T-helper 1 cell treated with Interleukin-12 subunit alpha and Interleukin-12 subunit beta and Interleukin-4 antibody, amounts not matched to agents 30 ng/mL and 1 ng/mL, for 36 hours (primary cell): ENCODE results near the gene PCBP2. TPM values are rescaled to one million over a fixed set of nuclear protein-coding genes. Genes with fewer than 3 reads are reported as not detected.
"Not testable (repeated sequence)": the region's sequence is repeated elsewhere in the genome, so short reads cannot be mapped to it uniquely, and the experiment has no call there.

Experiments
- intact Hi-C: fragments of 100-400 bp; cut with micrococcal nuclease; formaldehyde crosslinking; loops from one replicate; pipeline ENCODE4 v1.15.1; 2024
- total RNA-seq: library from RNA; stranded (reverse); gene quantifications from 2 replicates; pipeline ENCODE4 v1.2.3, GENCODE V29; 2022

The PCBP2 gene
- total RNA-seq, 1 donor from 2014 or later = 700 TPM

- intact Hi-C loops = no loop called here
Observed at GRCh38 chr12:53467880-53468279, 16.0 kb downstream of the PCBP2 start.

DNA sequence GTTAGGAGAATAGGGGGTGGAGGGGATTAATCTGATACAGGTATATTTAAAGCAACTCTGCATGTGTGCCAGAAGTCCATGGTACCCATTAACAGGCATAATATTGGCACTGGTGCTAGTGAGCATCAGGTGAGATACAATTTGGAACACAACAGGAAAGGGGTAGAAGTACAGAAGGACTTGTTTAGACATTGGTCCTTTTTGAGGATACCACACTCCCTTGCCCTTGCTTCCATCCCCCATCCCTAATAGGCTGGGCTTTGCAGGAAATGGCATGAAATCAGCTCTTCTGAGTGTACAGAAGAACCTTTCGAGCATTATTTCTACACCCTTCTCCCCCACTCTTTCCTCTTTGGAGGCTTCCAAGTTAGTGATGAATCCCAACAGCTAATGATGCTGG lies 16.4 kb downstream of the PCBP2 start:
- intact Hi-C loops = no loop called here

DNA sequence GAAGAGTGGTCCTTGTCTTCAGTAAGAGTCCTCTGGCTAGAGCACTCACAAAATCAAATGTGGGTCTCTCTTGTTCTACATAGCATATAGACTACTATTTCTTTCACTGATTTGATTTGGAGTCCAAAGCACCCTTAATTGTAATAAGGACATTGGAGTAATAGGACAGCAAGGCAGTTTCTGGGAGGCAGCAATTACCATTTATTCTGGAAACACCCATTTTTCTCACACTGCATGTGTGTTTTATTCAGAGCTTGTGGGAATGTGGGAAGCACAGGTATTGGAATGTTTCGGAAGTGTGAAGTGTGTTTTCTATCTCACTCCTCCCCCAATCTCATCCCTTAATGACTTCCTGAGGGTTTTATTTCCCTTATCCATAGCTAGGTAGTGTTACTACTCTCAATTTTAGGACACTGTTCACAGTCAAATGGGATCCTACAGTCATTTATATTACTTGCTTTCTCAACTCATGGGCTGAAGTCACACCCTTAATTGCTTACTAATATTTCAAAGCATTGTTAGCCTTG lies 20.2 kb downstream of the PCBP2 start:
- intact Hi-C loops = no loop called here

GRCh38 chr12:53474077-53474476 lies 22.2 kb downstream of the PCBP2 start:
- intact Hi-C loops = no loop called here

- intact Hi-C loops = no loop called here
Observed at GRCh38 chr12:53474819-53475218, 22.9 kb downstream of the PCBP2 start.

- intact Hi-C loops = loop anchor here (1.0 to 2.0 kb wide), 2 partner anchors 14 to 32 kb away; no protein-coding TSS in a partner anchor
Observed at GRCh38 chr12:53476769-53477209, 24.9 kb downstream of the PCBP2 start.

GRCh38 chr12:53478865-53479264 lies 27.0 kb downstream of the PCBP2 start:
- intact Hi-C loops = no loop called here

GRCh38 chr12:53479331-53479730 lies 27.4 kb downstream of the PCBP2 start:
- intact Hi-C loops = no loop called here

GRCh38 chr12:53480491-53481442 lies 28.9 kb downstream of the PCBP2 start:
- intact Hi-C loops = no loop called here

- intact Hi-C loops = not testable (repeated sequence)
Observed at GRCh38 chr12:53481458-53481857, 29.6 kb downstream of the PCBP2 start.

- intact Hi-C loops = no loop called here
Observed at GRCh38 chr12:53481939-53482586, 30.2 kb downstream of the PCBP2 start.

GRCh38 chr12:53482626-53483168 lies 30.8 kb downstream of the PCBP2 start:
- intact Hi-C loops = no loop called here

GRCh38 chr12:53483225-53483978 lies 31.5 kb downstream of the PCBP2 start:
- intact Hi-C loops = no loop called here

- intact Hi-C loops = loop anchor here (1.0 kb wide), 1 partner anchor 24 kb away; no protein-coding TSS in a partner anchor
Observed at GRCh38 chr12:53483979-53484377, 32.1 kb downstream of the PCBP2 start.

GRCh38 chr12:53484686-53485575 lies 33.0 kb downstream of the PCBP2 start:
- intact Hi-C loops = loop anchor here (1.0 kb wide), 1 partner anchor 23 kb away; no protein-coding TSS in a partner anchor

DNA sequence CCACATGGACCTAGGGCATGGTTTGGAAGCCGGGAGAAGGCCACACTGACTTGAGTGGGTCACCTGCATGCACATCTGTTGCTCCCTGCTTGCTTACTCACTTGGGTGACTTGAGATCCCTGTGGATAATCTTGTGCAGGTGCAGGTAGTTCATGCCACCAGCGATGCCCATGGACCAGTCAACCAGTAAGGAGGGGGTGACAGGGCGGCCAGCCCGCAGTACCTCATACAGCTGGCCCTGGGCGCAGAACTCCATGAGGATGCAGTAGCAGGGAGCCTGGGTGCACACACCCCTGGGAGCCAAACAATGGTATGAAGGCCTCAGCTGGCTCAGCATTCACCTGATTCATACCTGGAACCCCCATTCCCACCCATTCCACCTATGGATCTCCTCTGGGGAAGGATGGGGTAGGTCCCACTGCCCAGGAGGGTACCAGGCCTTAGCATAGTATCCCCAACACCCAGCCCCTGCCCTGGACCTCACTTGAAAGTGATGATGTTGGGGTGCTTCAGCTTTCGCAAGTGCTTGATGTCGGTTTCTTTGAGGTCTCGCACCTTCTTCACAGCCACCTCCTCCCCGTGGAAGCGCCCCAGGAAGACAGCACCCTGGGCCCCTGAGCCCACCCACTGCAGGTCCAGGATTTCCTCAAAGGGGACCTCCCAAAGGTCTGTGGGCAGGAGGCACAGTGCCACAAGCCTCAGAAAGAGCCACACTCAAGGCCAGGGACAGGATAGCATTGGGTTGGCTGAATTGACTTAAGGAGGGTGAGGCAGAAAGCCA lies 34.2 kb downstream of the PCBP2 start:
- intact Hi-C loops = no loop called here

- intact Hi-C loops = no loop called here
Observed at GRCh38 chr12:53486736-53487487, 35.0 kb downstream of the PCBP2 start.

- intact Hi-C loops = no loop called here
Observed at GRCh38 chr12:53489242-53489864, 37.5 kb downstream of the PCBP2 start.
